Thymus (tissue), 11 donors: ENCODE data around the gene ACAP1. TPM values are rescaled to one million over a fixed set of nuclear protein-coding genes. Genes with fewer than 3 reads are reported as not detected.
A peak's percentile ranks its signal among the peaks of the same experiment; 100 is the strongest.

Source experiments
- DNase-seq, 9 donors: peaks; one replicate each; pipeline ENCODE4 v3.0.0-alpha.2; 2013; ENCODE audit warnings: low spot score in 9 of 9, low read depth in 6 of 9, missing footprints in 1 of 9
- H3K27ac ChIP-seq, 2 donors: one replicate each; pipeline ENCODE4 v1.5.1; 2013; ENCODE audit warnings: control low read depth in 1 of 2, low read depth in 1 of 2, low read length in 1 of 2, mild to moderate bottlenecking in 1 of 2, moderate library complexity in 1 of 2
- H3K27me3 ChIP-seq, 2 donors: one replicate each; pipeline ENCODE4 v1.5.1; 2013; ENCODE audit warnings: low read length in 1 of 2; ENCODE audit not compliant: control insufficient read depth in 2 of 2, insufficient read depth in 1 of 2
- H3K36me3 ChIP-seq, 2 donors: one replicate each; pipeline ENCODE4 v1.5.1; 2013; ENCODE audit warnings: low read length in 1 of 2, mild to moderate bottlenecking in 1 of 2, moderate library complexity in 1 of 2; ENCODE audit not compliant: control insufficient read depth in 2 of 2, insufficient read depth in 2 of 2
- H3K4me1 ChIP-seq, 2 donors: one replicate each; pipeline ENCODE4 v1.5.1; 2013; ENCODE audit warnings: low read length in 2 of 2; ENCODE audit not compliant: control insufficient read depth in 2 of 2, insufficient read depth in 2 of 2
- H3K4me3 ChIP-seq, 2 donors: one replicate each; pipeline ENCODE4 v1.5.1; 2013; ENCODE audit warnings: low read length in 2 of 2, control low read depth in 1 of 2, mild to moderate bottlenecking in 1 of 2
- H3K9me3 ChIP-seq, 2 donors: one replicate each; pipeline ENCODE4 v1.5.1; 2013; ENCODE audit warnings: low read length in 1 of 2, mild to moderate bottlenecking in 1 of 2; ENCODE audit not compliant: control insufficient read depth in 2 of 2, insufficient read depth in 1 of 2
- WGBS: extraction: QIAGEN DNeasy Blood & Tissue Kit; methylation state at CpG from one replicate; pipeline ENCODE4 v1.1.7; 2013; 5-methylcytosine and 5-hydroxymethylcytosine counted together
- polyA plus RNA-seq: library from polyadenylated mRNA; stranded (reverse); fragments of 200-250 nt; gene quantifications from one replicate; pipeline ENCODE4 v1.2.3, GENCODE V29; 2013
- total RNA-seq: library from RNA; stranded (reverse); fragments of 120-200 nt; gene quantifications from one replicate; pipeline ENCODE4 v1.2.4, GENCODE V29; 2013
- donor health status: healthy.

ACAP1 gene
- total and polyA plus RNA-seq, 2 donors = 167 to 364 TPM

DNA sequence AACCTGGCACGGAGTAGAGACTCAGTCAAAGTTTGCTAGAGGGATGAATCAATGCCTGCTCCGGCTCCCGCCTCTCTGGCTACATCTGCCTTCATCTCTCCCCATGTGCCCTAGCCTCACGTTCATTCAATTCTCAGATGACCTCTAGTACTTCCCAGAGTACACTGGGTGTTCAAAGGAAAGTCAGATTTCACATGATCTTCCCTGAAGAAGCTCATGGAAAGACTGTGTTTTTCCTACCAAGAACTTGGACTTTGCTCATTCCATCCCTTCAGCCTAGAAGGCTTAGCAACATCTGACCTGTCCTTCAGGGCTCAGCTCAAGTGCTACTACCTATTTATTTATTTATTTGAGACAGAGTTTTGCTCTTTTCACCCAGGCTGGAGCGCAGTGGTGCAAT, 33.5 kb downstream of the ACAP1 start:
- Histone ChIP-seq H3K27ac (no peak overlapping the region), H3K27me3 (peaks cover 0 to 27% of the 10 kb centered on the region in 2 donors), H3K9me3 (no peaks in the 10 kb centered on the region), H3K4me1 (no peaks in the 10 kb centered on the region), H3K4me3 (no peak overlapping the region), H3K36me3 (no peaks in the 10 kb centered on the region)
- DNase-seq = no peak
- WGBS = 89% methylated on average over 5 of the region's 5 CpGs

DNA sequence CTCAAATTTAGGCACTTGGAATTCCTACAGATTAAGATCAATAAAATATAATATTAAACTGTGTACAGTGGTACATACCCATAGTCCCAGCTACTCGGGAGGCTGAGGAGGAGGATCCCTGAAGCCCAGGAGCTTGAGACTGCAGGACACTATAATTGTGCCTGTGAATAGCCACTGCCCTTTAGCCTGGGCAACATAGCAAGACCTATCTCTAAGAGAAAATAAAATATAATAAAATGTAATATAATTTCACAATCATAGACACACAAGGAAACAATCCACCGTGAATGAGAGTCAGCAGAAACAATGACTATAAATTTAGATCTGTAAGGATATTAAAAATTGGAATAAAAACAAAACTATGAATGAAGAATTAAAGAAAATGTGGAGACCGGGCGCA, 34.5 kb downstream of the ACAP1 start:
- no peaks in the 10 kb centered on the region for H3K36me3 ChIP-seq
- whole genome bisulfite sequencing = 95% methylated on average over 4 of the region's 4 CpGs
- peaks cover 0 to 27% of the 10 kb centered on the region in 2 donors for H3K27me3 ChIP-seq
- DNase-seq = no peak
- H3K4me1 ChIP-seq = no peaks in the 10 kb centered on the region
- no peak overlapping the region for H3K27ac ChIP-seq
- no peak overlapping the region for H3K4me3 ChIP-seq
- H3K9me3 ChIP-seq = no peaks in the 10 kb centered on the region

GRCh38 chr17:7374353-7374752, 38.0 kb downstream of the ACAP1 start:
- no peak overlapping the region for H3K27ac ChIP-seq
- H3K36me3 ChIP-seq = no peaks in the 10 kb centered on the region
- WGBS = 98% methylated on average over 2 of the region's 2 CpGs
- no peaks in the 10 kb centered on the region for H3K4me1 ChIP-seq
- peaks cover 0 to 26% of the 10 kb centered on the region in 2 donors for H3K27me3 ChIP-seq
- no peak overlapping the region for H3K4me3 ChIP-seq
- no peaks in the 10 kb centered on the region for H3K9me3 ChIP-seq
- no peak for DNase-seq

- Histone ChIP-seq H3K36me3 (no peaks in the 10 kb centered on the region), H3K27me3 (peaks cover 34 to 64% of the 10 kb centered on the region in 2 donors), H3K27ac (no peak overlapping the region), H3K9me3 (peaks cover 0 to 6% of the 10 kb centered on the region in 2 donors), H3K4me3 (no peak overlapping the region), H3K4me1 (peaks cover 0 to 10% of the 10 kb centered on the region in 2 donors)
- no peak for DNase-seq
- 98% methylated on average over 3 of the region's 3 CpGs for WGBS
Observed at GRCh38 chr17:7379134-7379533, 42.8 kb downstream of the ACAP1 start.

DNA sequence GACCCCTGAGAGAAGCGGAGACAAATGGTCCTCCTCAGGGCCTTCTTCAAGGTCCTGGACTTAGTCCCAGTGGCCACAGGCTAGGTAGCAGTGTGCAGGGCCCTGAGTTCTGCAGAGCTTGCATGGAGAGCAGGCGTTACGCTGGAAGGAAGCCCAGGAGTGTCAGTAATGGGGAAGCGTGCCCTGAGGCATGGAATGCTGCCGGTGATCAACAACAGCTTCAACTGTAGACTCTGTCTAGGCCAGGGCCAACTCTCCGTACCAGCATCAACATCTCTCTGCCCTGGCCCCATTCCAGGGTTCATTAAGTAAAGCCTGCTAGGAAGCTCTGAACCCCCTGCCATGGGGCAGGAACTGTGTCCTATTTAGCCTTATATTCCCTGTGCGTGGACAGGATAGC, 44.0 kb downstream of the ACAP1 start:
- no peaks in the 10 kb centered on the region for H3K36me3 ChIP-seq
- DNase-seq = no peak
- peaks cover 0 to 6% of the 10 kb centered on the region in 2 donors for H3K9me3 ChIP-seq
- peaks cover 2 to 17% of the 10 kb centered on the region in 2 donors for H3K4me1 ChIP-seq
- WGBS = 77% methylated on average over 7 of the region's 7 CpGs
- H3K27me3 ChIP-seq = peaks cover 34 to 69% of the 10 kb centered on the region in 2 donors
- H3K27ac ChIP-seq = no peak overlapping the region
- H3K4me3 ChIP-seq = no peak overlapping the region

DNA sequence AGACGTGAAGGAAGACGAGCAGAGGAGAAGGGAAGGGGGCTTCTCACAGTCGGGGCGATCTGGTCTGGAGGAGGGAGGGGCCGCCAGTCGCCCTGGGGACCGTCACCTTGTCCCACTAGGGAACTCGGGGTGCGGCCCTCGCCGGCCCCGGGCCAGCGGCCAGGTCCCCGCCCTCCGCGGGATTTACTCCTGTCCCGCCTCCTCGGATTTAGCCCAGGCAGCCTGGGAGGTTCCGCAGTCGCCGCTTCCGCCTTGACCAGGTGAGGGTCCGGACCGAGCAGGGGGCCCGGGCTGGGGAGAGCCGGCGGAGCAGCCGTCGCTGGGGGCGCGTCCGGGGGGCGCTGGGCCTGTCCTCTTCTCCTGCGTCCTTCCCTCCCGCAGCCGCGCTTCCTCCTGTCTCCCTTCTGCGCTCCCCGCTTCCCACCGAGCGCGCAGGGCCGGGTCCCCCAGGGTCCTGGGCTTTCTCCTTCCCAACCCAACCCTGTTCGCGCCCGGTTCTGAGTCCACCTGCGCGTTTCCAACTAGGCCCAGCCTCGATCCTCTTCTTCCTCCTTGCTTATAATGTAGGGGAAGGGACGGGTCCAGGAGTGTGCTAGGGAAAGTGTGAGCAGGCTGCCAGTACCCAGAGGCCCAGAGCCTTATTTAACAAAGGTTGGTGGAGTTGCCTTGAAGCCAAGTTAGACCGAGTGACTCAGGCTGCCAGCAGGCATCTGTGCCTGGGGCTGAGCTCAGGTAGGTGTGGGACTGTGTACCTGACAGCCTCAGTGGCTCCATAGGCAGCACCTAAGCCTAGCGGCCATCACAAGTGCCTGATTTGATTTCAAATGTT, 44.7 kb downstream of the ACAP1 start, which contains the start of gene TNK1:
TSS of gene TNK1 (plus strand) at position 235 of the 829 bp plus-strand sequence. CDS start 1,838 bp downstream, outside the sequence.
- Histone ChIP-seq H3K27me3 (peaks cover 34 to 69% of the 10 kb centered on the region in 2 donors), H3K36me3 (no peaks in the 10 kb centered on the region), H3K27ac (peak within 1 kb of the TSS in 1 of 2 donors; percentile 3), H3K4me1 (peaks cover 2 to 17% of the 10 kb centered on the region in 2 donors), H3K9me3 (peaks cover 0 to 6% of the 10 kb centered on the region in 2 donors), H3K4me3 (peak within 1 kb of the TSS in 1 of 2 donors; percentile 4)
- WGBS = 9% methylated on average over 52 of the region's 52 CpGs
- DNase-seq = no peak

DNA sequence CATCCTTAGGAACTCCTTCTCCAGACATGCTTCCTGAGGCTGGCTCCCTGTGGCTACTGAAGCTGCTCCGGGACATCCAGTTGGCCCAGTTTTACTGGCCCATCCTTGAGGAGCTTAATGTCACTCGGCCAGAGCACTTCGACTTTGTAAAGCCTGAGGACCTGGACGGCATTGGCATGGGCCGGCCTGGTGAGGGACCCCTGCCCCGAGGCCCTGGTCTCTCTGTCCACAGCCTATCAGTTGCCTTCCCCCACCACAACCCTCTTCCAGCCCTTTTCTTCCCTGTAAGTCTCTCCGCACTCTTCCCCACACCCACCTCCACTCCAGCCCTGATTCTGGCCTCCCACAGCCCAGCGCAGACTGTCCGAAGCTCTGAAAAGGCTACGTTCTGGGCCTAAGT, 46.6 kb downstream of the ACAP1 start:
- peaks cover 0 to 6% of the 10 kb centered on the region in 2 donors for H3K9me3 ChIP-seq
- 98% methylated on average over 10 of the region's 10 CpGs for WGBS
- H3K4me3 ChIP-seq = no peak overlapping the region
- H3K4me1 ChIP-seq = peaks cover 2 to 17% of the 10 kb centered on the region in 2 donors
- no peak overlapping the region for H3K27ac ChIP-seq
- H3K27me3 ChIP-seq = peaks cover 34 to 69% of the 10 kb centered on the region in 2 donors
- no peaks in the 10 kb centered on the region for H3K36me3 ChIP-seq
- DNase-seq = no peak

- WGBS = 93% methylated on average over 11 of the region's 11 CpGs
- peaks cover 2 to 17% of the 10 kb centered on the region in 2 donors for H3K4me1 ChIP-seq
- DNase-seq = no peak
- no peaks in the 10 kb centered on the region for H3K36me3 ChIP-seq
- H3K27ac ChIP-seq = no peak overlapping the region
- peaks cover 0 to 6% of the 10 kb centered on the region in 2 donors for H3K9me3 ChIP-seq
- H3K4me3 ChIP-seq = no peak overlapping the region
- peaks cover 34 to 68% of the 10 kb centered on the region in 2 donors for H3K27me3 ChIP-seq
Observed at GRCh38 chr17:7383371-7383741, 47.0 kb downstream of the ACAP1 start.

- Histone ChIP-seq H3K27me3 (peaks cover 34 to 64% of the 10 kb centered on the region in 2 donors), H3K27ac (peak overlapping the region in 1 of 2 donors; percentile 33), H3K36me3 (no peaks in the 10 kb centered on the region)
Observed at GRCh38 chr17:7383742-7384488, 47.6 kb downstream of the ACAP1 start.

More at GRCh38 chr17:7383742-7384488, 47.6 kb downstream of the ACAP1 start:
- H3K9me3 ChIP-seq = peaks cover 0 to 6% of the 10 kb centered on the region in 2 donors
- peak overlapping the region; percentile 54 to 67 for H3K4me3 ChIP-seq
- peak in 7 of 9 donors; percentile 67 to 89 (median 71) for DNase-seq
- WGBS = 10% methylated on average over 65 of the region's 65 CpGs
- peaks cover 2 to 17% of the 10 kb centered on the region in 2 donors for H3K4me1 ChIP-seq
